DMS53 (cell line): ENCODE measurements around the gene PRR30.

Experiments used
- DNase-seq: peaks from one replicate; lab custom pipeline; 2025; lab: John Stamatoyannopoulos, UW

PRR30 gene

GRCh38 chr2:27097341-27097740 lies 41.9 kb downstream of the PRR30 start:
- no peak for DNase-seq

GRCh38 chr2:27096748-27097297 lies 42.4 kb downstream of the PRR30 start:
- no peak for DNase-seq

GRCh38 chr2:27095745-27096651 lies 43.2 kb downstream of the PRR30 start:
- DNase-seq = peak; percentile 66

GRCh38 chr2:27095427-27095744 lies 43.8 kb downstream of the PRR30 start:
- no peak for DNase-seq

- no peak for DNase-seq
Observed at GRCh38 chr2:27094353-27094984, 44.7 kb downstream of the PRR30 start.

GRCh38 chr2:27093430-27094352 lies 45.5 kb downstream of the PRR30 start:
- DNase-seq = peak; percentile 43

- DNase-seq = no peak
Observed at GRCh38 chr2:27092696-27093429, 46.3 kb downstream of the PRR30 start.

GRCh38 chr2:27091746-27092695 lies 47.2 kb downstream of the PRR30 start:
- DNase-seq = no peak

- DNase-seq = no peak
Observed at GRCh38 chr2:27089111-27089954, 49.9 kb downstream of the PRR30 start.

- DNase-seq = no peak
Observed at GRCh38 chr2:27088634-27089033, 50.6 kb downstream of the PRR30 start.

- DNase-seq = no peak
Observed at GRCh38 chr2:27087823-27088410, 51.3 kb downstream of the PRR30 start.
